Testis (tissue), 3 donors: ENCODE measurements around the gene CXADR. TPM values are rescaled to one million over a fixed set of nuclear protein-coding genes. Genes with fewer than 3 reads are reported as not detected.
"Not testable (repeated sequence)": the region's sequence is repeated elsewhere in the genome, so short reads cannot be mapped to it uniquely, and the experiment has no call there.

ENCODE experiments used
- DNase-seq: peaks from one replicate; pipeline ENCODE4 v3.0.0-alpha.2; 2019
- H3K27ac ChIP-seq, 2 donors: fragments of 200-600 bp; sonication (generic); one replicate each; pipeline ENCODE4 v1.5.1; 2019
- H3K27me3 ChIP-seq: fragments of 200-600 bp; sonication (generic); one replicate; pipeline ENCODE4 v1.5.1; 2019
- H3K36me3 ChIP-seq: fragments of 200-600 bp; sonication (generic); one replicate; pipeline ENCODE4 v1.5.1; 2017; ENCODE audit warnings: low read depth; ENCODE audit errors: missing control alignments
- H3K4me1 ChIP-seq: fragments of 200-600 bp; sonication (generic); one replicate; pipeline ENCODE4 v1.5.1; 2019
- H3K4me3 ChIP-seq, 2 donors: fragments of 200-600 bp; sonication (generic); one replicate each; pipeline ENCODE4 v1.5.1; 2017 to 2019
- H3K9me3 ChIP-seq: fragments of 200-600 bp; sonication (generic); one replicate; pipeline ENCODE4 v1.5.1; 2017
- CTCF ChIP-seq, 3 experiments: fragments of 450-650 bp in 2 of 3; fragments of 200-600 bp in 1 of 3; sonication (generic) in 1 of 3; IDR thresholded peaks; one replicate each; pipeline ENCODE4 v1.5.1; 2016 to 2019; ENCODE audit warnings: antibody characterized with exemption in 3 of 3, mild to moderate bottlenecking in 2 of 3, moderate library complexity in 1 of 3
- POLR2A ChIP-seq: fragments of 450-650 bp; IDR thresholded peaks from one replicate; pipeline ENCODE4 v1.6.1; 2017; ENCODE audit warnings: antibody characterized with exemption, mild to moderate bottlenecking, moderate library complexity
- WGBS, 2 donors: methylation state at CpG; one replicate each; pipeline ENCODE4 v1.1.5; 2018; 5-methylcytosine and 5-hydroxymethylcytosine counted together
- intact Hi-C: fragments of 100-400 bp; cut with DNase I; formaldehyde crosslinking; loops from one replicate; pipeline ENCODE4 v1.15.1; 2023; ENCODE audit warnings: low total_unique reads
- polyA plus RNA-seq: library from polyadenylated mRNA; stranded (reverse); fragments of 350-450 nt; fragmentation: Illumina TruSeq; extraction: RNeasy Lipid Tissue Mini Kit (QIAGEN cat#74804); gene quantifications from one replicate; pipeline ENCODE4 v1.2.3, GENCODE V29; 2014; ENCODE audit warnings: low read depth, low replicate concordance; ENCODE audit not compliant: insufficient read depth
- total RNA-seq, 2 donors: library from RNA; depleted of rRNA; stranded (reverse); fragments of >200 nt; gene quantifications; one replicate each; pipeline ENCODE4 v1.2.3, GENCODE V29; 2016

CXADR gene
- total and polyA plus RNA-seq, 3 donors from 2014 or later = 17.6 to 87.0 (median 65.4) TPM

DNA sequence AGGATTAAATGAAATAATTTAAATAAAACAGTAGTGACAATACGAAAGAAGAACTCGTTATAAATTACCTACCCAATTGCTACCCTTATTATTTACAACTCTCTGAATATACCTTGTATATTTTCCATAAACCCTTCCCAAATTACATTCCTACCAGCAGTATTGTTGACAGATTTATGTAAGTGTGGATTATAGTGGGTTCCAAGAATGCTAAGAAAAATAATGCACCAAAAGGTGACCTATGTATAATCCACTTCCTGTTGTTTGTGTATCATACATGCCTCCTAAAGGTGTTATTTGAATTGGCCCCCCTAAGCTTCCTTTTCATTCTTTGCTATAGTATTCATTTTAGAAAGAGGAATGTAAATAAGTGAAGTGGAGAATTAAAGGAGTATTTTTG lies 33.2 kb upstream of the CXADR start:
- Histone ChIP-seq H3K9me3 (no peaks in the 10 kb centered on the region), H3K4me1 (peaks cover 8% of the 10 kb centered on the region), H3K36me3 (no peaks in the 10 kb centered on the region), H3K27me3 (no peaks in the 10 kb centered on the region), H3K27ac (no peak overlapping the region), H3K4me3 (no peak overlapping the region)
- no peak for DNase-seq
- intact Hi-C loops = no loop called here
- TF ChIP-seq POLR2A (no peak), CTCF (IDR thresholded peaks at IDR 0.05) (no peak)
- 90 to 93% methylated on average over 2 of the region's 2 CpGs for WGBS, 2 donors

DNA sequence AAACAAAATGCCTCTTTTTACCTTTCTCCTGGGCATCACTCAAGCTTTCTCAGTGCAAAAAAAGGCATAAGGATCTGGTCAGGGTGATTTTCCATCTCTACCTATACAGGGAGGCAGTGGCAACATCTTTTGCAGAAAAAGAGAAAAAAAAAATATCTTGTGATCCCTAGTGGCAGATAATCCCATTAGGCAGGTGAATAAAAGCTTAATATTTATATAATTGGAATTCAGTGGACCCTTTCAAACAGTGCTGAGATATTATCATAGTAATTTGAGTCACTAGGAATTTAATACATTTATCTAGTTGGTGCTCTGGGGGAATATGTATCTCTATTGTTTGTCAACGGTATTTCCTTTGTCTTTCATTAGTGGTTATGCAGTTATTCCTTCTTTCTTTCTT lies 29.9 kb upstream of the CXADR start:
- TF ChIP-seq CTCF (IDR thresholded peaks at IDR 0.05) (no peak), POLR2A (no peak)
- intact Hi-C loops = no loop called here
- 52 to 65% methylated on average over 1 of the region's 1 CpG for WGBS, 2 donors
- H3K27ac ChIP-seq = no peak overlapping the region
- DNase-seq = no peak
- H3K4me1 ChIP-seq = no peaks in the 10 kb centered on the region
- H3K9me3 ChIP-seq = no peaks in the 10 kb centered on the region
- H3K27me3 ChIP-seq = no peaks in the 10 kb centered on the region
- H3K36me3 ChIP-seq = no peaks in the 10 kb centered on the region
- H3K4me3 ChIP-seq = no peak overlapping the region

DNA sequence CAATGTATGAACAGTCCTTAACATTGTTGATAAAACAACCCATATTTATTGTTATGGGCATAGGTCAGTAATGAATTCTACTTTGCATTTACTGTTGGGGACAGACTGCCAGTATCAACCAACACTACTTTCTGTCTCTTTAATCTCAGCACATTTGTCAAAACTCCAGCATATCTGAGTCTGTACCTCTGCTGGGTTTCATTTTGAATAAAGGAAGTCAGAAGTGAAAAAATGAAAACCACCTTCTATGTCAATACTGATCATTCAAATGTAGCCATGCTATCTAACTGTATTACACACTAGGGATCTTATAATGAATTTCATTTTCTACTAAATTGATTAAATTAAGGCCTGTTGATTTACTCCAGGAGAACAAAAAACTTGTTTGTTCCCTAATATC lies 24.2 kb upstream of the CXADR start:
- H3K4me3 ChIP-seq = no peak overlapping the region
- TF ChIP-seq CTCF (IDR thresholded peaks at IDR 0.05) = no peak
- TF ChIP-seq POLR2A = no peak
- H3K9me3 ChIP-seq = no peaks in the 10 kb centered on the region
- no peaks in the 10 kb centered on the region for H3K36me3 ChIP-seq
- H3K27ac ChIP-seq = no peak overlapping the region
- DNase-seq = no peak
- no peaks in the 10 kb centered on the region for H3K27me3 ChIP-seq
- H3K4me1 ChIP-seq = no peaks in the 10 kb centered on the region
- intact Hi-C loops = no loop called here

GRCh38 chr21:17489565-17489964 lies 23.3 kb upstream of the CXADR start:
- H3K4me1 ChIP-seq, intact Hi-C loops, DNase-seq, H3K27ac ChIP-seq, H3K36me3 ChIP-seq, H3K27me3 ChIP-seq, H3K4me3 ChIP-seq, H3K9me3 ChIP-seq: not testable (repeated sequence)
- WGBS, 2 donors = 74 to 88% methylated on average over 3 of the region's 3 CpGs

DNA sequence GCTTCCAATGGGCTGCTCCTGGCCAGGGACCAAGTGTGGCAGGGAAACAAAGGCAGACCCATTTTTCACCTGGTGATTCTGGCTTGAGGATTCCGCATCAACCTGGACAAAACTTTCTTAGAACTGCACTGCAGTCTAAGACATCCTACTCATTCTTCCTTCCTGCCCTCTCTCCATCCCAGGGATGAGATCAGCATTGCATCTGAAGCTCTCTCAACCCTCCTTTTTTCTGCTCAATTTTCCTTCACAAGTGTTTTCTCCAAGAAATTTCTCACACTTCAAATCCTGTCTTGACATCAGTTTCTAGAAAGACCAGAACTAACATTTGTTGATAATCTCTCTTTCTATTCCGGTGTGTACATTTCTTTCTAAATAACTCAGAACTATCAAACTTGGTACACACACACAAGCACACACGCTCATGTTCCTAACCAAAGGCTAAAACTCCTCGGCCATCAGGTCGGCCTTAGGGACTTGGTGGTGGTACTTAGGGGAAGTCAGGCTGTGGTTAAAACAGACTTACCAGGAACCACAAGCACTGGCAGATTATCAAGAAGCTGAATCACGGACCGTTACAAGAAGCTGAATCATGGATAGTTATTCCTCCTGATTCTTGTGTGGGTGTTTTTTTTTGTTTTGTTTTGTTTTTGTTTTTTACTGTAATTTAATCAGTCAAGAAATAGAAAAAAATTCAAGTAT lies 21.0 kb upstream of the CXADR start:
- Histone ChIP-seq H3K4me1 (no peaks in the 10 kb centered on the region), H3K36me3 (no peaks in the 10 kb centered on the region), H3K27ac (no peak overlapping the region), H3K27me3 (no peaks in the 10 kb centered on the region), H3K9me3 (no peaks in the 10 kb centered on the region), H3K4me3 (no peak overlapping the region)
- no peak for TF ChIP-seq POLR2A
- TF ChIP-seq CTCF (IDR thresholded peaks at IDR 0.05) = no peak
- 61 to 67% methylated on average over 7 of the region's 7 CpGs for WGBS, 2 donors
- no peak for DNase-seq
- intact Hi-C loops = no loop called here
